Activated naive CD4-positive, alpha-beta T cell treated with anti-CD3 and anti-CD28 coated beads, Interleukin-2, amount 10 ng/mL, durations not matched to agents 7 days and 5 days (primary cell): Measurements from ENCODE around the gene HRH3.

Source experiments
- CTCF ChIA-PET: fragments of 350-600 bp; sonication (Branson Sonifier 250); formaldehyde crosslinking; loops from one replicate; lab custom pipeline; 2021; ENCODE audit warnings: antibody characterized with exemption; lab: Charles Lee
- DNase-seq: peaks from one replicate; pipeline ENCODE4 v3.0.0-alpha.2; 2020
- H3K27ac Mint-ChIP-seq: one replicate; pipeline ENCODE4 v1.8.0; 2021; ENCODE audit warnings: mild to moderate bottlenecking, moderate library complexity, mixed read lengths
- H3K27me3 Mint-ChIP-seq: one replicate; pipeline ENCODE4 v1.8.0; 2021; ENCODE audit warnings: mild to moderate bottlenecking, mixed read lengths
- H3K36me3 Mint-ChIP-seq: one replicate; pipeline ENCODE4 v1.8.0; 2021; ENCODE audit warnings: mixed read lengths
- H3K4me1 Mint-ChIP-seq: one replicate; pipeline ENCODE4 v1.8.0; 2021; ENCODE audit warnings: mixed read lengths
- H3K4me3 Mint-ChIP-seq: one replicate; pipeline ENCODE4 v1.8.0; 2021; ENCODE audit warnings: mild to moderate bottlenecking, moderate library complexity, mixed read lengths
- H3K9me3 Mint-ChIP-seq: one replicate; pipeline ENCODE4 v1.8.0; 2021; ENCODE audit warnings: mixed read lengths

HRH3 gene

DNA sequence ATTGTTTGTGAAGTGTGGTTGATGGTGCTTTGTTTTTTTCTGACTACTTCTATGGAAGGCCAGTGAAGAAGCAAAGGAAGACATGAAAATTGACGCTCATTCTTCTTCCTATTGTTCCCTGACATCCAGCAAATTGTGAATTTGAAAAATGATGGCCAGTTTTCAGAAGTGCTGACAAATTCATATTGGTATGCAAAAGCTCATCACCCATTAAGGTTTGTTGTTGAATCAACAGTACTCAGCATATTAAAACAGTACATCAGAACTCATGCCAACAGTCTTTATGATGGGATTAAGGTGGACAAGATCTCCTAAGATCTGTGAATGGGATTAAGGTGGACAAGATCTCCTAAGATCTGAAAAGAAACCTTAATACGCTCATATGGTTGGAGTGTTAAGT is 38.3 kb downstream of the HRH3 start:
- H3K36me3 Mint-ChIP-seq = peaks cover 8% of the 10 kb centered on the region
- peaks cover 31% of the 10 kb centered on the region for H3K4me1 Mint-ChIP-seq
- no peak for DNase-seq
- peak overlapping the region; percentile 95 for H3K27ac Mint-ChIP-seq
- H3K4me3 Mint-ChIP-seq = peak overlapping the region; percentile 92
- H3K27me3 Mint-ChIP-seq = peaks cover 4% of the 10 kb centered on the region
- no peaks in the 10 kb centered on the region for H3K9me3 Mint-ChIP-seq
- CTCF ChIA-PET = no interaction called here

DNA sequence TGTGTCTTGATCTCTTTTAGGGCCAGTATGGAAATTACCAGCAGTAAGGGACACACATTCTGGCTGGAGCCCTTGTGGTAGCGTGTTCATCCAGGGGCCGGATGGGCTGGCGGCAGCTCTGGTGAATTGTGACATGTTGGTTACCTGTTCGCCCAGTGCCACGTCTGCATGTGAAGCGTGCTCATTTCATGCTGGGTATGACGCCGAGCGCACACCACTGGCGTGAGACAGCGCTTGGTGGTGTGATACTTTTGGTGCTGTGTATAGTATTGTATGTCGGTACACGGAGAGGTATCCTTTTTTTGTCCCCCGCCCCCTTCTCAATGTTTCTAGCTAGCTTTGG is 40.9 kb downstream of the HRH3 start:
- H3K36me3 Mint-ChIP-seq = peaks cover 5% of the 10 kb centered on the region
- no peak overlapping the region for H3K27ac Mint-ChIP-seq
- no peaks in the 10 kb centered on the region for H3K9me3 Mint-ChIP-seq
- H3K4me3 Mint-ChIP-seq = no peak overlapping the region
- DNase-seq = no peak
- CTCF ChIA-PET = no interaction called here
- peaks cover 16% of the 10 kb centered on the region for H3K4me1 Mint-ChIP-seq
- H3K27me3 Mint-ChIP-seq = peaks cover 4% of the 10 kb centered on the region

DNA sequence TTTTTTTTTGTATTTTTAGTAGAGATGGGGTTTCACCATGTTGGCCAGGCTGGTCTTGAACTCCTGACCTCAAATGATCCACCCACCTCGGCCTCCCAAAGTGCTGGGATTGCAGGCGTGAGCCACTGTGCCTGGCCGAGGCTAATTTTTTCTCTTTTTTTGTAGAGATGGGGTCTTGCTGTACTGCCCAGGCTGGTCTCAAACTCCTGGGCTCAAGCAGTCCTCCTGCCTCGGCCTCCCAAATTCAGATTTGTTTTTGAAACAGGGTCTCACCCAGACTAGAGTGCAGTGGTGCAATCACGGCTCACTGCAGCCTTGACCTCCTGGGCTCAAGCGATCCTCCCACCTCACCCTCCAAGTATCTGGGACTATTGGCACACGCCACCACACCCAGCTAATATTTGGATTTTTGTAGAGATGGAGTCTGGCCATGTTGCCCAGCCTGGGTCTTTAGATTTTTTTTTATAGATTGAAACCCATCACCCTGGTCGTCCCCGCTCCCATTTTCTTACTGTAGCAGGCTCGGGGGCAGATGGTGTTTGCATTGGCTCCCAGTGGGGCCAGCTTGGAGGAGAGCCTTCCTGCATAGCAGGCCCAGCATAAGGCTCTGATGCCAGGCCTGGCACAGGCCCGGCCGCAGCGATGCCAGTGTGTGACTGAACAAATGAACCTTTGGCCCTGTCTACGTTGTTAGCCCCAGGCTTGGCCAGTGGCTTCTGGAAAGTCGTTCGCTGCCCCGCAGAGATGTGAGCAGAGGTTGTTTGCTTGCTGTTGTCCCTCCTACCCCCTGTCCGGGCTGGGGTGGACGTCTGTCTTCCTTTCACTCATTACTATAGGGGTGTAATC is 41.5 kb downstream of the HRH3 start:
- Mint-ChIP-seq H3K4me1 (peaks cover 10% of the 10 kb centered on the region), H3K4me3 (no peak overlapping the region), H3K27me3 (peaks cover 4% of the 10 kb centered on the region), H3K36me3 (peaks cover 8% of the 10 kb centered on the region), H3K9me3 (no peaks in the 10 kb centered on the region), H3K27ac (no peak overlapping the region)
- CTCF ChIA-PET = no interaction called here
- DNase-seq = no peak

DNA sequence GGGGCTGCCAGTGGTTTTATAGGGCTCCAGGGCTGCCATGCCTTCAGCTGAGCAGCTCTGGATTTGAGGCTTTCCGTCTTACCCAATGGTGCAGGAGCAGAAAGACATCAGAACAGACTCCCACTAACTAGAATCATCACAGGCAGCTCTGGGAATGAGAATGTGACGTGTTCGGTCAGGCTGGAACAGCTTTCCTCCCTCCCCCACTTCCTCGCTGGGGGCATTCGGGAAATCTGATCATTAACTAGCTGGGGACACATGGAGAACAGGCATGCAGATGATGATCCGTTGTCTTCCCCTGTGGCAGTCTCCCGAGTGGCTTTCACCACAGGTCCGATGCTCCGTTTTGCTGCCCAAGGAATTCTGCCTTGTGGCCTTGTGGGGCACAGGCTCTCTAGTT is 42.8 kb downstream of the HRH3 start:
- Mint-ChIP-seq H3K36me3 (peaks cover 8% of the 10 kb centered on the region), H3K27me3 (no peaks in the 10 kb centered on the region)
- CTCF ChIA-PET = no interaction called here

DNA sequence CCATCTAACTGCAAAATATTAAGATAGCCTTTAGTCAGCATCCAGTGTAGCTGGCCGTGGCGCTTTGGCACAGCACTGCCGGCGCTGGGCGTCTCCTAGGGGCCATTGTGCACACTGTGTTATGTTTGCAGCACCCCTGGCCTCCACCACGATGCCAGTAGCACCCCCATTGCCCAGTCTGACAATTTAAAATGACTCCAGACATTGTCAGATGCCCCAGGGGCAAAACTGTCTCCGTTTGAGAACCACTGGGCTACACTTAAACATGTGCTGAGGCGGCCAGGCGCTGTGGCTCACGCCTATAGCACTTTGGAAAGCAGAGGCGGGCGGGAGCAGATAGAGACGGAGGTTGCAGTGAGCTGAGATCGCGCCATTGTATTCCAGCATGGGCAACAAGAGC is 43.2 kb downstream of the HRH3 start:
- H3K27ac Mint-ChIP-seq = no peak overlapping the region
- CTCF ChIA-PET = no interaction called here
- H3K9me3 Mint-ChIP-seq = no peaks in the 10 kb centered on the region
- no peaks in the 10 kb centered on the region for H3K27me3 Mint-ChIP-seq
- DNase-seq = no peak
- H3K36me3 Mint-ChIP-seq = peaks cover 8% of the 10 kb centered on the region
- no peak overlapping the region for H3K4me3 Mint-ChIP-seq
- peaks cover 4% of the 10 kb centered on the region for H3K4me1 Mint-ChIP-seq

More for the DNA sequence above, 42.8 kb downstream of the HRH3 start:
- Mint-ChIP-seq H3K4me1 (peaks cover 8% of the 10 kb centered on the region), H3K9me3 (no peaks in the 10 kb centered on the region), H3K27ac (no peak overlapping the region), H3K4me3 (no peak overlapping the region)
- DNase-seq = no peak

DNA sequence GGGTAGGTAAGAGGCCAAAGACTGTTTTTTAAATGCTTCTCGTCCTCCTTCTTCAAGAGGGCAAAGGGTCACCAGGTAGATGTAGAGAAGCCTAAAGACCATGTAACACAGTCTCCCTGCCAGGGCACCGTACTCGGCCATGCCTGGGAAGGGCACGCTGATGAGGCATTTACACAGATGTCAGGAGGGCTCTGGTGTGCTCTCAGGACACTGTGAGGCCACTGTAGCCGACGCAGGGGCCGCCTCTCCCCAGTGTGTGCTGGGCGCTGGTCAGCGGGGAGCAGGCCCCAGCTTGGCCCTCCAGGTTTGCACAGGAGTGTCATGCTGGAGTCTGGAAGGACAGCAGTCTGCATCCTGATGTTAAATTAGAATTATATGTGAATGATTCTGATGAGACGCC is 44.4 kb downstream of the HRH3 start:
- no peak overlapping the region for H3K27ac Mint-ChIP-seq

DNA sequence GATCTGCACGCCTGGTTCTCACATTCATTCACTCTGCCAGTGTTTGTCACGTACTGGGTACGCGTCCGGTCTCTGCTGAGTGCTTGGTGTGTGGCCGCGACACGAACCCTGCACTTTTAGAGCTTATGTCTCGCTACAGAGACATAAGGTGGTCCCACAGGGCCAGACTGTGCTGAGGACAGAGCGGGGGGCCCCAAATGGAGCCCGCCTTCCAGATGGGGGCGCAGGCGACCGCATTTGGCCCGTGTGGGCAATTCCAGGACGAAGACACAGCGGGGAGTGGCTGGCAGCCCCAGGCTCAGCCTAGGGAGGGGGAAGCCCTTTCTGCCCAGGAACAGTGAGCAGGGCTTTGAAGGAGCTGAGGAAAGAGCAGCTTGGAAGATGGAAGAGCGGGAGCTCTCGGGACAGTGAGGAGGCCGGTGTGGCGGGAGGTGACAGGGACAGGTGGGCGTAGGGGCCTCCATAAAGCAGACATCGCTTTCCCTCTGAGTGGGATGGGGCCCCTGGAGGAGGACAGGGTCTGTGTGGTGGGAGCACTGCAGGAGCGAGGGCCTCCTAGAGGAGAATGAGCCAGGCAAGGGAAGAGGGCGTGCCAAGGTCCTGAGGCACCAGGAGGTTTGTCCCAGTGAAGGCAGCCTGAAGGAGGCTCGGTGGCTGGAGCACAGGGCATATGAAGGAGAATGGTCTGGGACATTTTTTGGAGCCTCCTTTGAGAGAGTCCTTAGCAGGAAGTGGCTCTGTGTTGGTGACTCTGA is 45.0 kb downstream of the HRH3 start:
- no peak for DNase-seq
- H3K36me3 Mint-ChIP-seq = peaks cover 8% of the 10 kb centered on the region
- no peaks in the 10 kb centered on the region for H3K4me1 Mint-ChIP-seq
- H3K27ac Mint-ChIP-seq = peak overlapping the region; percentile 68
- CTCF ChIA-PET = interaction anchor here (0.7 kb wide), 1 partner anchor 33 kb away, joined by 3 read pairs; no protein-coding TSS in a partner anchor
- no peaks in the 10 kb centered on the region for H3K27me3 Mint-ChIP-seq
- H3K4me3 Mint-ChIP-seq = no peak overlapping the region
- H3K9me3 Mint-ChIP-seq = no peaks in the 10 kb centered on the region

More for the DNA sequence above, 44.4 kb downstream of the HRH3 start:
- H3K4me1 Mint-ChIP-seq = no peaks in the 10 kb centered on the region
- DNase-seq = no peak
- no peaks in the 10 kb centered on the region for H3K9me3 Mint-ChIP-seq
- no peaks in the 10 kb centered on the region for H3K27me3 Mint-ChIP-seq
- H3K36me3 Mint-ChIP-seq = peaks cover 8% of the 10 kb centered on the region
- no peak overlapping the region for H3K4me3 Mint-ChIP-seq
- CTCF ChIA-PET = no interaction called here

DNA sequence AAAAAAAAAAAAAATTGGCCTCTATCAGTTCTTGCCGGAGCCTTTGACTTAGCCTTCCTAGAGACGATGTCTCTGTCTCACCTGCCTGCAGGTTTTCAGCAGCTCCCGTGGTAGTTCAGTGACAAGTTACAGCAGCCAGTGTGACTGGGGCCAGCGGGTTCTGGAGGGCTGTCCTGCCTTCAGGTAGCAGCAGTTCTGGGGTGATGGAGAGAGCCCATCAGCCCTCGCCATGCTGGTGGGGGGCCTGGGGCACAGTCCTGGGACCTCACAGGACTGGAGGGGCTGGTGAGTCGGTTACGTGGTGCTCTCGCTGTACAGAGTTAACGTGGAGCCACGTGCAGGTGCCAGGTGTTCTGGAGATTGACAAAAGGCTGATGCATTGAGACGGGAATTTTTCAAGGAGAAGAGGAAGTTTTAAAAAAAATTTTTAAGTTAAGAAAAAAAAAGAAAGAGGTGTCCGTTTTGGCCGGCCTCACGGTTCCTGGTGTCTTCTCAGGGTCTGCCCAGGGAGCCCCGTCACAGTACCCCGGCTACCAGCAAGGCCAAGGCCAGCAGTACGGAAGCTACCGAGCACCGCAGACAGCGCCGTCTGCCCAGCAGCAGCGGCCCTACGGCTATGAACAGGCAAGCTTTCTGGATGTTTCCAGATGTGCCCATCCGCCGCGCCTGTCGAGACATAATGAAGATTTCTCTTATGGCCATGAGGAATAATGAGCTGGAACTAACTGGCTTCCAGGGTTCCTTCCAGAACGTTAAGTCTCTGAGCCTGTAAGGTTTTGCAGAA is 45.9 kb downstream of the HRH3 start:
- H3K27me3 Mint-ChIP-seq = no peaks in the 10 kb centered on the region
- DNase-seq = no peak
- peak overlapping the region; percentile 68 for H3K27ac Mint-ChIP-seq

DNA sequence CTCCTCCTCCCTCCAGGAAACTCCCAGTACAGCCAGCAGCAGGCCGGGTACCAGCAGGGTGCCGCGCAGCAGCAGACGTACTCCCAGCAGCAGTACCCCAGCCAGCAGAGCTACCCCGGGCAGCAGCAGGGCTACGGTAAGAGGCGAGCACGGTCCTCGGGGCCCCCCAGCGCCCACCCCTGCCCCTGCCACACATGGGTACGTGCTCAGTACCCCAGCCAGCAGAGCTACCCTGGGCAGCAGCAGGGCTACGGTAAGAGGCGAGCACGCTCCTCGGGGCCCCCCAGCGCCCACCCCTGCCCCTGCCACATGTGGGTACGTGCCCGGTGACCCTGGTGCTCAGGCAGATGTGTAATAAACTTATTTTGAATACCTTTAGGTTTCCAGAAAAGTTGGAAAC is 47.4 kb downstream of the HRH3 start:
- Mint-ChIP-seq H3K4me3 (no peak overlapping the region), H3K36me3 (peaks cover 12% of the 10 kb centered on the region), H3K9me3 (no peaks in the 10 kb centered on the region), H3K27ac (no peak overlapping the region), H3K4me1 (no peaks in the 10 kb centered on the region), H3K27me3 (no peaks in the 10 kb centered on the region)
- CTCF ChIA-PET = interaction anchor here (0.6 kb wide), 1 partner anchor 13 kb away, joined by 3 read pairs; no protein-coding TSS in a partner anchor
- DNase-seq = no peak

More for the DNA sequence above, 45.9 kb downstream of the HRH3 start:
- Mint-ChIP-seq H3K4me3 (no peak overlapping the region), H3K36me3 (peaks cover 8% of the 10 kb centered on the region), H3K9me3 (no peaks in the 10 kb centered on the region), H3K4me1 (no peaks in the 10 kb centered on the region)
- CTCF ChIA-PET = interaction anchor here (0.7 kb wide), 1 partner anchor 32 kb away, joined by 3 read pairs; no protein-coding TSS in a partner anchor

DNA sequence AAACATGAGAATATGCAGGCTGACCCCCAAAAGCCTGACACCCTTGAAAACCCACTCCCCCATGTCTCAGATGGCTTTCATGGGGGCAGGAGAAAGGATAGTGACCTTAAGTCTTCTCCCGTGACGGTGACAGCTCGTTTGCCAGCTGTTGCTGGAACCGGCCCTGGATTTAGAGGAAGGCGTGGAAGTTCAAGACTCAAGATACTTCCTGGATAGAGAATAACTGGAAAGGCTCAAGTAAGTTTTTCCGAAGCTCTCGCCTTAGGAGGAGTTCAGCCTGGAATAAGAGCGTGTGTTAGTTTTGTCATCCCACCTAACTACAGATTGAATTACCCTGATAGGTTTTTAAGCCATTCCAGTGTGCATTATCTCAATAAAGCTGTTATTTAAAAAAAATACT is 48.8 kb downstream of the HRH3 start:
- Mint-ChIP-seq H3K27me3 (no peaks in the 10 kb centered on the region), H3K4me1 (no peaks in the 10 kb centered on the region), H3K27ac (no peak overlapping the region), H3K9me3 (no peaks in the 10 kb centered on the region), H3K4me3 (no peak overlapping the region), H3K36me3 (peaks cover 13% of the 10 kb centered on the region)
- CTCF ChIA-PET = no interaction called here
- no peak for DNase-seq

DNA sequence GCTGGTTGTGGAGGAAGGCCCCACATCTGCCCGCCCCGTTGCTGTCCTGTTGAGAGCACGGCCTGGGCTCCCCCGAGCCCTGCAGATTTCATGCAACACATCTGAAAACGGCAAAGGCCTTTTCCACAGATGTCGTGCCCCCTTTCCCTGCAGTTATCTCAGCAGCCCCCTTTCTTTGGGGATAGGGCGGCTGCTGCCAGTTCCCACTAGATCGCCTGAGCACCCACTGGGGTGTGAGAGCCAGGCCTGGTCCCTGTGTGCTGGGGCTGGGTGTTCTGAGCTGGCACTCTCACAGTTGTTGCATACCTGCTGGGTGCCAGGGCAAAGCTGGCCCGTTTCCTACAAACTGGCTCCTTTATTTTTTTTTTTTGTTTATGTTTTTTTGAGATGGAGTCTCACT is 49.5 kb downstream of the HRH3 start:
- Mint-ChIP-seq H3K4me1 (no peaks in the 10 kb centered on the region), H3K9me3 (no peaks in the 10 kb centered on the region), H3K27ac (no peak overlapping the region), H3K27me3 (no peaks in the 10 kb centered on the region), H3K4me3 (no peak overlapping the region), H3K36me3 (peaks cover 16% of the 10 kb centered on the region)
- DNase-seq = no peak
- CTCF ChIA-PET = no interaction called here

DNA sequence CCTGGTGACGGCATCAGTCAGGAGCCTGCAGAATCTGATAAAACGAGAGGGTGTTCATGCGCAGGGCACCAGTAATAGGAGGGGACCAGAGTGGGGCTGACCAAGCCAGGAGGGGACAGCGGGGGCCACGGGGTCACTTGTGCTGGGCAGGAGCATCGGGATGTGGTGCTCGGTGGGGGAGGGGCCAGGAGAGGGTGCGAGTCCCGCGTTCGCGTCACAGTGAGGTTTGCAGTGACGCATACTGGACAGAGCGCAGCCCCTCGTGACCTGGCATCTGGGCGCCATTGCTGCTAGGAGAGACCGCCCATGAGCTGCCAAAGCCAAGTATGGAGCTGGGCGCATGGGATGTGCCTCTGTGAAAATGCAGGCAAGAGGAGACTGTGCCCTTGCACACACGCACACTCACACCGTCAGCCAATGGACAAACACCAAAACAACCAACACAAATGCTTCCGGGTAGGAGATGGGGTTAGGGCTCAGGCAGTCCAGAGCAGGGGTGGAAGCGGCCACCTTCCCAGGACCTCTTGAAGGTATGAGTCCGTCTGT is 51.1 kb downstream of the HRH3 start:
- Mint-ChIP-seq H3K4me1 (no peaks in the 10 kb centered on the region), H3K9me3 (no peaks in the 10 kb centered on the region), H3K27ac (no peak overlapping the region), H3K36me3 (peaks cover 15% of the 10 kb centered on the region), H3K4me3 (no peak overlapping the region), H3K27me3 (no peaks in the 10 kb centered on the region)
- DNase-seq = no peak
- CTCF ChIA-PET = no interaction called here

DNA sequence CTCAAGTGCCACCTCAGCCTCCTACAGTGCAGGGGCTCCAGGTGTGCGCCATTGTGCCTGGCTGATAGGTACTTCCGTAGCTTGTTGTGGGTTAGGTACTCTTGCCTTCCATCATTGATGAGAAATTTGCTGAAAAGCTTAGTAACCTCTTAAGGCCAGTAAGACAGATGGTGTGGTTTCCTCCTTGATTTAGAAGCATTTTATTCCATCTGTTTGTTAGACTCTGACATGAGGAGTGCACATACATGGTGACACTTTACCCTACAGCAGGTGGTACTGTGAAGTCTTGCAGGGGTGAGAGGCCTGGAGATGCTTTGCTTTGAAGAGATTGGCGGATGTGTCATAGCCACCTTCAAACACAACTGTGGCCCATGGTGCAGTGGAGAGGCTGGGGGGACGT is 52.0 kb downstream of the HRH3 start:
- H3K4me1 Mint-ChIP-seq = no peaks in the 10 kb centered on the region
- no peaks in the 10 kb centered on the region for H3K27me3 Mint-ChIP-seq
- H3K27ac Mint-ChIP-seq = peak overlapping the region; percentile 40
- CTCF ChIA-PET = no interaction called here
- H3K4me3 Mint-ChIP-seq = no peak overlapping the region
- H3K9me3 Mint-ChIP-seq = no peaks in the 10 kb centered on the region
- no peak for DNase-seq
- peaks cover 14% of the 10 kb centered on the region for H3K36me3 Mint-ChIP-seq

DNA sequence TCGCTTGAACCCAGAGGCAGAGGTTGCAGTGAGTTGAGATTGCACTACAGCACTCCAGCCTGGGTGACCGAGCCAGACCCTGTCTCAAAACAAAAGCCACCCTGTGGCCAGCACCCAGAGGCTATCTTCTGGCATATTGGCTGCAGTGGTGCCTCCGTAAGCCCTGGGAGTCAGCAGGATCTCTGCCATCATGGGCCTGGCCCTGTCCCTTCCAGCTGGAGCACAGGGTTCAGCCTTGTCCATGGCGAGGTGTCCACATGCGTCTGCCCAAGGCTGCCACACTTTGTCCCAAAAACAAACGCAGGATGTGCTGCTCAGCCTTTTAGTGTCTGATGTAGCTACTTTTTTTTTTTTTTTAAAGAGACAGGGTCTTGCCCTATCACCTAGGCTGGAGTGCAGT is 52.6 kb downstream of the HRH3 start:
- Mint-ChIP-seq H3K4me1 (no peaks in the 10 kb centered on the region), H3K4me3 (no peak overlapping the region), H3K9me3 (no peaks in the 10 kb centered on the region), H3K27me3 (no peaks in the 10 kb centered on the region), H3K27ac (no peak overlapping the region), H3K36me3 (peaks cover 14% of the 10 kb centered on the region)
- CTCF ChIA-PET = no interaction called here
- no peak for DNase-seq
